GM18951 (cell line): ENCODE data around the gene RILP.
"Not testable (repeated sequence)": the region's sequence is repeated elsewhere in the genome, so short reads cannot be mapped to it uniquely, and the experiment has no call there.

Experiments
- POLR2A ChIP-seq: IDR thresholded peaks from 4 replicates; pipeline ENCODE4 v1.6.1; 2011; ENCODE audit warnings: mild to moderate bottlenecking; ENCODE audit not compliant: insufficient read length, insufficient read depth; ENCODE audit errors: extremely low read depth
- in situ Hi-C: fragments of 300-500 bp; cut with MboI; formaldehyde crosslinking; loops from one replicate; pipeline ENCODE4 v1.12.0; 2022; ENCODE audit warnings: low sequenced_read_pairs, mixed read lengths, inconsistent platforms; ENCODE audit not compliant: unreplicated experiment

The RILP gene

GRCh38 chr17:1649844-1650501, at the start of gene RILP:
RILP (minus strand) TSS chr17:1649866; CDS start chr17:1649804, 62 bp downstream.
- in situ Hi-C loops = no loop called here

GRCh38 chr17:1697681-1698080, 48.0 kb upstream of the RILP start:
- in situ Hi-C loops = no loop called here
- no peak for TF ChIP-seq POLR2A

More at GRCh38 chr17:1649844-1650501, at the start of gene RILP:
- TF ChIP-seq POLR2A = no peak

GRCh38 chr17:1695365-1695764, 45.7 kb upstream of the RILP start:
- in situ Hi-C loops = no loop called here

GRCh38 chr17:1693339-1693738, 43.7 kb upstream of the RILP start:
- TF ChIP-seq POLR2A = no peak
- in situ Hi-C loops = no loop called here

More at GRCh38 chr17:1695365-1695764, 45.7 kb upstream of the RILP start:
- TF ChIP-seq POLR2A = no peak

GRCh38 chr17:1690544-1691221, 41.0 kb upstream of the RILP start:
- no peak for TF ChIP-seq POLR2A
- in situ Hi-C loops = no loop called here

- in situ Hi-C loops = not testable (repeated sequence)
Measured at GRCh38 chr17:1688405-1688804, 38.7 kb upstream of the RILP start.

- in situ Hi-C loops = no loop called here
- no peak for TF ChIP-seq POLR2A
Measured at GRCh38 chr17:1686086-1686485, 36.4 kb upstream of the RILP start.

- in situ Hi-C loops = no loop called here
- TF ChIP-seq POLR2A = peak; percentile 92
Measured at GRCh38 chr17:1684378-1685189, 34.9 kb upstream of the RILP start, which contains the start of gene PRPF8. PRPF8 (minus strand) TSS chr17:1684867; CDS start chr17:1684571, 296 bp downstream.

GRCh38 chr17:1683459-1683858, 33.8 kb upstream of the RILP start:
- TF ChIP-seq POLR2A = no peak
- in situ Hi-C loops = no loop called here

- TF ChIP-seq POLR2A = no peak
- in situ Hi-C loops = no loop called here
Measured at GRCh38 chr17:1676401-1676800, 26.7 kb upstream of the RILP start.

GRCh38 chr17:1673041-1673785, 23.5 kb upstream of the RILP start:
- TF ChIP-seq POLR2A = no peak
- in situ Hi-C loops = no loop called here

GRCh38 chr17:1663934-1664333, 14.3 kb upstream of the RILP start:
- in situ Hi-C loops = not testable (repeated sequence)

- TF ChIP-seq POLR2A = no peak
- in situ Hi-C loops = no loop called here
Measured at GRCh38 chr17:1661045-1661444, 11.4 kb upstream of the RILP start.
